ENCODE measurements around the gene AXIN2. TPM values are rescaled to one million over a fixed set of nuclear protein-coding genes. Genes with fewer than 3 reads are reported as not detected.

The AXIN2 gene
- total and polyA plus RNA-seq, 10 of the 15 experiments (the other 5 are each of a cell fraction or from before 2014, with no cell fraction given), result 0.47 to 7.8 (median 3.1) TPM

GRCh38 chr17:65503557-65503956, 57.9 kb downstream of the AXIN2 start:
- H3K9ac ChIP-seq (ENCODE audit: control insufficient read depth, insufficient read depth, low read length), result no peak overlapping the region
- intact Hi-C loops (cut with micrococcal nuclease; ENCODE audit: unreplicated experiment), result no loop called here
- H3K27me3 ChIP-seq (replicated peaks in 1 of 2; ENCODE audit: control insufficient read depth in 2 of 2, insufficient read depth in 2 of 2, low read length in 1 of 2), result no peaks in the 10 kb centered on the region
- no peak for DNase-seq (ENCODE audit: low read depth, low spot score)
- ChIA-PET POLR2A (no interaction called here), SMC1A (ENCODE audit: uncharacterized antibody, unreplicated experiment) (no interaction called here), CTCF (no interaction called here), RAD21 (ENCODE audit: unreplicated experiment) (no interaction called here)
- no peak overlapping the region for H3K4me3 ChIP-seq
- H3K4me2 ChIP-seq (ENCODE audit: control insufficient read depth, insufficient read depth), result no peak overlapping the region
- no peaks in the 10 kb centered on the region for H3K36me3 ChIP-seq (ENCODE audit: control insufficient read depth in 2 of 2, insufficient read depth in 2 of 2, low read length in 1 of 2)
- H3K27ac ChIP-seq (ENCODE audit: control insufficient read depth, insufficient read depth), result no peak overlapping the region
- H3K4me1 ChIP-seq (ENCODE audit: control insufficient read depth, insufficient read depth, low read length), result no peaks in the 10 kb centered on the region
- H4K20me1 ChIP-seq (ENCODE audit: control insufficient read depth, insufficient read depth), result no peaks in the 10 kb centered on the region
- H3K9me3 ChIP-seq (replicated peaks; ENCODE audit: control insufficient read depth, insufficient read depth, low read length), result no peaks in the 10 kb centered on the region; the same call in 2 of the 3 replicates
- H2AFZ ChIP-seq (ENCODE audit: control insufficient read depth, low read depth, low read length), result no peak overlapping the region
- WGBS (ENCODE audit: insufficient coverage, insufficient replicate concordance, low lambda C conversion rate, missing lambda C conversion rate), result 42% methylated on average over 9 of the region's 9 CpGs
- in situ Hi-C loops (cut with MboI), result no loop called here
- BruUV-seq (replicated peaks), result no TSS peak
- FAIRE-seq, result no peak
- no peaks in the 10 kb centered on the region for H3K79me2 ChIP-seq (ENCODE audit: control insufficient read depth, insufficient read depth, low read length)
- no peak for ATAC-seq
- TF ChIP-seq FOXK2 (IDR thresholded peaks at IDR 0.05) (no peak), ELK1 (IDR thresholded peaks at IDR 0.05; ENCODE audit: low read depth, low read length) (no peak), SKIL (IDR thresholded peaks at IDR 0.05; ENCODE audit: low read depth, poor library complexity, severe bottlenecking) (no peak), E2F8 (IDR thresholded peaks at IDR 0.05; ENCODE audit: low read depth, partially characterized antibody) (no peak), SUPT20H (IDR thresholded peaks at IDR 0.05; ENCODE audit: borderline replicate concordance, control insufficient read depth, low read depth, low read length) (no peak), HDGF (IDR thresholded peaks at IDR 0.05) (no peak), FOXM1 (IDR thresholded peaks at IDR 0.05; ENCODE audit: low read depth, low read length) (no peak), YBX1 (IDR thresholded peaks at IDR 0.05) (no peak), ZBTB40 (IDR thresholded peaks at IDR 0.05; ENCODE audit: borderline replicate concordance) (no peak), NFYB (IDR thresholded peaks at IDR 0.05; ENCODE audit: insufficient read depth, low read depth, low read length) (no peak), TCF7 (IDR thresholded peaks at IDR 0.05; ENCODE audit: borderline replicate concordance) (no peak), NBN (IDR thresholded peaks at IDR 0.05) (no peak)
